ENCODE measurements around the gene CD79B.

CD79B gene

DNA sequence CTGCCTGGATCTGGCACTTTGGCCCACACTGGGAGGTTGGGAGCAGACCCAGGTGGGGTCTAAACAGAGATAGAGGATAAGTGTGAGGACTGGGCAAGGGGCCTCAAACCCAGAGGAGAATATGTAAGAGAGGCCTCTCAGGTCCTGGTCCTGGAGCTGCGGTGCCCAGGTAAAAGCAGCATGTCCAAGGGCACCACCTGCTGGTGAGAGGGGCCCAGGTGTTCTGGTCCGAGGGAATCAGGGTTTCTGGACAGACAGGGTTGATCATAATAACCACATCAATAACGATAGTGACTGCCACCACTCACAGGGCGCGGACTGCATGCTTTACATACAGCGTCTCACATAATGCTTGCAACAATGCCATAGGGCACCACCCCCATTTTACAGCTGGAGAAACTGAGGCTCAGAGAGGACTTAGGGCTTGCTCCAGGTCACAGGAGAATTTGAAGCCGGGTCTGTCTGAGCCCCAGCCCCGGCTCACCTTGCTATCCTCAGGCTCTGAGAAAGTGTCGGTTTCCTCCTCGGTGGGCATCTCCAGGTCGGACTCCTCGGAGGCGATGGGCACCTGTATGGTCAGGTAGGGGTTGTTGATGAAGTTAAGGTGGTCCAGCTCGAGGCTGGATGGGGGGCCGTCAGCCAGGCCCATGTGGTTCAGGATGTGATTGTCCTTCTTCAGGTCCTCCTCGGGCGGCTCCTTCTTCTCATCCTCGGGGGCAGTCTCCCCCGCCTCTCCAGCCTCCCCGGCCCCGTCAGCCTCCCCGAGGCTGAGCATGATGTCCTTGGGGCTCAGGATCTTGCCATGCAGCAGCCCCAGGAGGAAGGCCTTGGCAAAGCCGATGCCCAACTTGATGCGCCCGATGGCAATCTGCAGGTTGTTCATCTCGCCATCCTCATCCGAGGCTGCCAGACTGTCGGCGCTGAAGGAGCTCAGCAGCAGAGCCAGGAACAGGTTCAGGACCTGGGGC lies 19.1 kb upstream of the CD79B start:
- FAIRE-seq: no peak

DNA sequence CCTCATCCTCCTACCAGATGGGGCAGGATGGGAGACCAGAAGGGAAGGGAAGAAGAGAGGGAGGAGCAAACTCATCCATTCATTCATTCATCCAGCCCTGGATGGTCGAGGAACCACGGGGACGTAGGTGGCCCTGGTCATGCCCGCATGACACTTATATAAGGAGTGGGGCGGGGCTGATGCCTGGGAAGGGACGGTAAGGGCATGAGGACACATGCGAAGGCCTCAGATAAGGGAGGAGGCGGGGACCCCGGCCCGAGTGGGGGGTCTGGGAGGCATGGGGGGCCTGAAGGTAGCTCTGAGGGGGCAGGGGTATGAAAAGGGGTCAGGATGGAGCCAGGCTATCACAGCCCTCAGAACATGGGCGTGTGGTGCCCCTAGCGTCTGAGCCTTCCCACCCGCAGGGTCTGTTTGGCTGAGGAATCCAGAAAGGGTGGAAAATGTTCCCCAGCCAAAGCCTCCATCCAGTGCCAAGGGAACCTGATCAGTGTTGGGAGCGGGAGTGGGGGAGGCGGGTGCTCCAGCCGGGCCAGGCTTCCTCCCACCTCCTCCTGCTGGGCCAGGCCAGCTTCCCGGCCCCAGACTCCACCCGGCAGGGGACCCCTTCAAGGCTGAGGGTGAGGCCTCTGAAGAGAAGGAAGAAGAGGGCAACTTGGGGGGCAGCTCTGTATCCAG lies 17.6 kb upstream of the CD79B start:
- FAIRE-seq: no peak

DNA sequence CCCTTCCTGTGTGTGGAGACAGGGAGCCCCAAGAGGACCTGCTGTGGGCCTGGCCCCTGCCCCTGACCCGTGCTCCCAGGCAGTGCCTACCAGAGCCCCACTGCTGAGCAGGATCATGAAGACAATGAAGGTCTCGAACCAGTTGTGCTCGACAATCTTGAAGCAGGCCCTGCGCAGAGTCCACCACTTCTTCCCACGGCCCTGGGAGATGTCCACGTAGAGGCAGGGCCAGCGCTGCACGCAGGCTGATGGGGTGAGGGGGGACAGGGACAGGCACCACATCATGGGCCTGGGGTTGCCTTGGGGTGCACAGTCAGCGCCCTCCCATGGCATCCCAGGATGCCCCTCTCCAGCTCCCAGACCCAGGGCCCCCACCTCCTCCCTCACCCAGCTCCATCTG lies 16.4 kb upstream of the CD79B start:
- FAIRE-seq: no peak

DNA sequence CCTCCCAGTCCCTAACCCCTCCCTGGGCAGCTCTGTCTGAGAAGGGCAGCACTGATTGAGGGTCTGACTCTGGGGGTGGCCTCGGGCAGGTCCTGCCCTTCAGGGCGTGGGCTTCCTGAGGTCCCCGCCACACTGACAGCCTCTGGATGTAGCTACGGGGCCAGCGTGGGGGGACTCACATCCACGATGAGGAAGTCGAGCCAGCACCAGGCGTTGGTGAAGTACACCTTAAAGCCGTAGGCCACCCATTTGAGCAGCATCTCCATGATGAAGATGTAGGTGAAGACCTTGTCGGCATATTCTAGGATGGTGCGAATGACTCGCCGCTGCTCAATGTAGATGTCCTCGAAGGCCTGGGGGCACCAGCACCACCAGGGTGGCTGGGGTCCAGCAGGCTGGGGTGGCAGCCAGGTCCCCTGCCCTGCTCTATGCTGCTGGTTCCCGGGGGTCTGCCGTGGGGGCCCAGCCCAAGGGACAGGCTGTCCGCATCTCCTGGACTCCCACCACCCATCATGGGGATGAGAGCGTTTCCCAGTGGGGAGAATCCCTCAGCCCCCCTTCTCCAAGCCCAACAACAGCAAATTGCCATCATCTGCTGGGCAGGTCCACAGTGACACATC lies 15.7 kb upstream of the CD79B start:
- no peak for FAIRE-seq

DNA sequence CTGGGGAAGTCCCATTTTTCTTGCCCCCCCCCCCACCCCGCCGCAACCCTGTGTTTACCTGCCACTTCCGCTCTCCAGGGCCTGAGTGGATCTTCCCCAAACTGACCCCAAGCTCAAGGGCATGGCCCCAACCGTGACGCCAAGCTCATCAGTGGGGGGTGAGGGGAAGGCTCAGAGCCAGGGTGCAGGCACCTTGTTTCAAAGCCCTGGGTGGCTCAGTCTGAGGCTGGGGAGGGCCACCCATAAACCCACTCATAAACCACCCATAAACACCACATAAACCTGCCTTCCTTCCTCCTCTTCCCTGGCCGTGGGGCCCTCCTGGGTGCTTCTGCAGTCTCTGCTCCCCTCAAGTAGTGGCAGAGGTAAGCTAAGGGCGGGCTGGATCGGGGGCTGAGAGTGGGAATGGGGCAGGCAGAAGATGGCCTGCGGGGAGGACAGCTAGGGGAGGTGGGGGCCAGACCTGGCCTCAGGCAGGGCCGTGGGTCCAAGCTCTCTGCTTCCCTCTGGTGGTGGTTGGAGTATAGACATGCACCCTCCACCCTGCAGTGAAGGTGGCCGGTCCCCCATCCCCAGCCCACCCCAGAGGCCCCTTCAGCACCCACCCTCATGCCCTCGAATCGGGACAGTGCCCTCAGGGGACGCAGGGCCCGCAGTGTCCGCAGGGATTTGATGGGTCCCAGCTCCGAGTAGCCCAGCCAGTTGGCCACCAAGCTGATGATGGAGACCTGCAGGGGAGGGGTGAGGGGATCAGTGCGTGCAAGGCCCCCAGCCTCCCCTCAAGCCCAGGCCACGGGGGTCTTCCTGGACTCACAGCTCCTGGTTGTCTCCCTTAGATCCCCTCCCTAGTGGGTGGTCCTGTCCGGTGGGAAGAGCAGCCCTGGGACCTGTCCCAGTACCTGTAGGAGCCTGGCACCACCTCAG lies 14.6 kb upstream of the CD79B start:
- FAIRE-seq: no peak

DNA sequence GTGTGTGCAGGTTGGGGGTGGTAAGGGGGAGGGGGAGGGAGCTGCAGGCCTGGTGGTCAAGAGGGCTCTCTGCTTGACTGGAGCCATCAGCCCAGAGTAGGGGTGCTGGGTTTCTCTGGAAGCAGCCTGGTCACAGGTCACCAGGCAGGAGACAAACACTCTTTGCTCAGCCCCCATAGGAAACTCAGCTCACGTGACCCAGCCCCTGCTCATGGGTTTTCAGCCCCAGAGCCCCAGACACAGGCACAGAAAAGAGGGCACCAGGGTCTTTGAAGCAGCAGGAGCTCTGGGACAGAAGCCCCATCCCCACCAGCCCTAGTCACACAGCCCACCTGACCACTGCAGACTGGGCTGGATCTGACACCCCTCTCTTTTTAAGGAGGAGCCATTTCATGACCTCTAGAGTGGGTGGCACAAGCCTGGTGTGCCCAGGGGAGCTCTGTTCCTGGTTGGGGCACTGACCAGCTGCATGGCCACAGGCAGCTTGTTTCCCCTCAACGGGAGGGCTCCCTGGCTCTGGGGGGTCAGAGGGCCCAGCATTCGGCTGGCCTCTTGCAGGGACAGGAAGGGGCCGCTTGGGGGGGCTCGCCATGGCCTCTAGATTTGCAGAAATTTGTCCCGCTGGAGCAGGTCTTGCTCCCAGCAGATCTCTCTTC lies 13.8 kb upstream of the CD79B start:
- no peak for FAIRE-seq

DNA sequence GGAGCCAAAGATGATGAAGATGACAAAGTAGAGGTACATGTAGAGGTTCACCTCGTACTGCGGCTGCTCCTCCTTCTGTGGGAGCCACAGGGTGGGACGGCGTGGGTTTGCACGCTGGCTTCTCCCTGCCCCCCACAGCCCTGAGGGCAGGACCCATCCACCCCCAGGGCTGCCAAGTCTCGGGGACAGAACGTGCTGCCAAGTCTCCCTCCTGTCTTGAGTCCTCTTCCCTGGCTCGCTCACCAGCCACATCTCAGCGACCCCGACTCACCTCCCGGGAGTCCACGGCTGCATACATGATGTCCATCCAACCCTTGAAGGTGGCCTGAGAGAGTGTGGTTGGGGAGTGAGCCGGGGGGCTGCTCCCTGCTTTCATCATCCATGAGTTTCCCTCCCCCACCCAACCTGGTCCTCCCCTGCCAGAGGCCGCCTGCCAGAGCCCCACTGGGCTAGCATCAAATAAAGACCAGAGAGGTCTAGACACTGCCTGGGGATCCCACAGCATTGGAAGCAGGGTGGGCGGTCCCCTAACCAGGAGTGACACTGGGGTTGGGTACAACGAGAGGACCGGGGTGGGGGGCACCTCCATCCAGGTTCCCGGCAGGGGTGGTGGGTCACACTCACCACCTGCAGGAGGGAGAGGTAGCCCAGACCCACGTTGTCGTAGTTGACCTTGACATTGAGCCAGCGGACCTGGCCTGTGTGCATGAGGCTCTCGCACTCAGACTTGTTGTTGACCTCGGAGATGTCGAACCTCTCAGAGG lies 12.8 kb upstream of the CD79B start:
- FAIRE-seq: no peak

DNA sequence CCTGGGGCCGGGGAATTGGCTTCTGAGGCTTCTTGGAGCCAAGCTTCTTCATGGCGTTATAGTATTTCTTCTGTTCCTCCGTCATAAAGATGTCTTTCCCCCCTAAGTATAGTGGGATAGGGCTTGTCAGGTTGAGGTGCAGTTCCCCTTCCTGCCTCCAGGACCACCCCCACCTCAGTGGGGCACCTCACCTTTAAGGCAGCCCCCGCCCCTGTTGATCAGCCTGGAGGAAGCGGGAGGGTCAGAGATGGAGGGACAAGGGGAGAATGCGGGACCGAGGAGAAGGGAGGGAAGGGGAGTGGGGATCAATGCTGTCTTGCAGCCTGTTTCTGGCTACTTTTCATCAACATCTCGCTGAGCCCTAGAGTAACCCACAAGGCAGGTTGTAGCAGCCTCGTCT lies 11.6 kb upstream of the CD79B start:
- no peak for FAIRE-seq

DNA sequence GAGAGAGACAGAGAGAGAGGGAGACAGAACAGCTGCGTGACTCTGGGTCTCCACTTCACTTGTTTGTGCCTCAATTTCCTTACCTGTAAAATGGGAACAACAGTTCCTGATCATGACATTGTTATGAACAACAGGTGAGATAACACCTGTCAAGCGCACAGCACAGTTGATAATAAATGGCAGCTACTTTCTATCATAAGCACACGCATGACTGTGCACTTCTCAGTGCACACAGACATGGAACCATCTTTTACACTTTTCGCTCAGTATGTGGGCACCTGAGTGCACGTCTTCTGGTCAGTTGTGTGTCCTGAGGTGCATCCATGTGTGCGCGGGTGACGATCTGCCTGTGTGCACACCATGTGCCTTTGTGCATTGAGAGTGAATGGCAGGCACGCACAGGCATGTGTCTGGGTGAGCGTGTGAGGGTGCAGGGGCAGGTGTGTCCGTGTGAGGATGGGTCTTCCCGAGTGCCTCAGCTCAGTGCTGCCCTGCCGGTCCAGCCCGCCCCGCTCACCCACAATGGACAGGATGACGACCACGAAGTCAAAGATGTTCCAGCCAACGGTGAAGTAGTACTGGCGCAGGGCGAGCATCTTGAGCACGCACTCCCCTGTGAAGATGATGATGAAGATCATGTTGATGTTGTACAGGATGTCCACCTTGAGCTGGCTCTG lies 10.3 kb upstream of the CD79B start:
- FAIRE-seq: no peak

DNA sequence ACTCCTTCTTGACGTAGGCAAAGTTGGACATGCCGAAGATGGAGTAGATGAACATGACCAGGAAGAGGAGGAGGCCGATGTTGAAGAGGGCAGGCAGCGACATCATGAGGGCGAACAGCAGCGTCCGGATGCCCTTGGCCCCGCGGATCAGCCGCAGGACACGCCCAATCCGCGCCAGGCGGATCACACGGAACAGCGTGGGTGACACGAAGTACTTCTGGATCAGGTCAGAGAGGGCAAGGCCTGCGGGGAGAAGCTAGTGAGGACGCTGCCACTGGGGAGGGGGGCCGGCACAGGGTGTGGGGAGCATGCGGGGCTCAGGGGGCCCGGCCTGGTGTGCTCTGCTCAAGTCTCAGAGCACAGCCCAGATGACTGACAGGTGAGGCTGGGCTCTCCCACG lies 9.6 kb upstream of the CD79B start:
- no peak for FAIRE-seq

DNA sequence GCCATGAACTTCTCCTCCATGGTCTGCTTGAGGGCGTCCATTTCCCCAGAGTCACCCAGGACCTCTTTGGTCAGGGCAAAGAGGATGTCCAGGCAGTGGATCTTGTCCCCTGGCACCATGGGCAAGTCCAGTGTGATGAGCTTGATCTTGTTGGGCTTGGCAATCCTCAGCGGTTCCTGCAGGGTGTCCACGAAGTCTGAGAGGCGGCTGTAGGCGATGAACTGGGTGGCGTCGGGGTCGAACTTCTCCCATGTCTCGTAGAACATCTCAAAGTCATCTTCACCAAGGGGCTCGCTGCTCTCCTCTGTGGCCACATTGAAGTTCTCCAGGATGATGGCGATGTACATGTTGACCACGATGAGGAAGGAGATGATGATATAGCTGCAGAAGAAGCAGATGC lies 9.0 kb upstream of the CD79B start:
- no peak for FAIRE-seq

DNA sequence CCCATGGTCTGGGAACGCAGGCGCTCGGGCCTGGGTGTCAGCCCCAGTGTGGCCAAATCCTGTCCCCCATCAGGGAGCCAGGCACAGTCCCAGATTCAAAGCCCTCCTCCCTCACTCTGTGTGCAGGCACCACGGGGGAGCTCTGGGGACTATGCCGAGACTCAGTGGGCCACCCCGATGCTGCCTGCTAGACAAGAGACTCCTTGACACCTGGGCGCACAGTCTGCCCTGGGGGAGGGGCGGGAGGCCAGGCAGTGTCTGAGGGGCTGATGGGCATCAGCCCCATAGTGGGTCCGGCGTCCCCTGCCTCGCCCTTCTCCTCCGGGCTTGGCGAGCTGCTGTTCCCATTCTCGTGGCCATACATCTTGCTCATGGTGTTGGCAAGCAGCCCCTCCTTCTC lies 8.5 kb upstream of the CD79B start:
- FAIRE-seq: no peak

DNA sequence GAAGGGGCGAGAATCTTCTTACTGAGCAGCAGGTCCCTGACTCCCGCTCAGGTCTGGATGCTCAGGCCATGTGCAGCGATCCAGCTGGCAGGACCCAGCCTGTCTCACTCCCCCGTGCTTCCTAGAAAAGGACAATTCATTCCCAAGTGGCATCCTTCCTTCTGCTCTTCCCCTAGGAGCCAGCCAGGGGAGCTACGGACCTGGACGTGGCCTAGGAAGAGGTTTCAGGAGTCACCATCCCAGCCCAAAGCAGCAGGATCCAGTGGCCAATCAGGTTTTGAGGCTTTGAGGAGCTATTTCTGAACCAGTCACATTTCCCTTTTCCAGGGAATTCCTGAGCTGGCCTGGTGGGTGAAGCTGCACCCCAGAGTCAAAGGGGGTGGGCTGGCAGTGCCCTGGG lies 7.8 kb upstream of the CD79B start:
- no peak for FAIRE-seq

DNA sequence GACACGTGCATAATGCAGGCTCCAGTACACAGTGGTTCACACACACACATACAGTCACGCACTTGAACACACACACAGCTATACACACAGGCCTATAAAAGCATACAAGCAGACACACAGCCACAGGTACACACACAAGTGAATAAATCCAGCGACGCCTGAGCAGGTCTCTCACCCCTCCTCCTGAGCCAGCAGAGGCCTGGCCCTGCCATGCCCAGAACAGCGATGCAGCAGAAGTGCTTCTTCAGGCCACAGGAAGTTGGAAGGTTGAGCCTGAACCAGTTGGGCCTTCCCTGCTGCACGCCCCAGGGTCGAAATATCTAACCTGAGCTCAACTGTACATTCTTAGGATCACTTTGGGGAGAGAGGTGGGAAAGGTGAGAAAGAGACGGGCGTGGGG lies 7.3 kb upstream of the CD79B start:
- FAIRE-seq: no peak

DNA sequence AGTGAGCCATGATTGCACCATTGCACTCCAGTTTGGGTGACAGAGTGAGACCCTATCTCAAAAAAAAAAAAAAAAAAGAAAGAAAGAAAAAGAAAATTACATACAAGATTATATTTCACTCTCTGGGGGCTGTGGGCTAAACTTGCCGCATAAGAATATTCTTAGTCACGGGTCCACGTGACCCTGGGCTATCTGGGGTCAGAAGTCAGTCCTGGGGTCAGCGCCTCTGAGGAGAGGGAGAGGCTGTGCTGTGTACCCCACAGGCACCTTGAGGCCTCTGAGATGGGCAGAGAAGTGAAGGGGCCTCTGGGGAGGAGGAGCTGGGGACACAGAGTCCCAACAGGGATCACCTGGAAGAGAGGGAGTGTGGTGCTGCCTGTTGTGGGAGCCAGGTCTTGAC lies 5.8 kb upstream of the CD79B start:
- no peak for FAIRE-seq

DNA sequence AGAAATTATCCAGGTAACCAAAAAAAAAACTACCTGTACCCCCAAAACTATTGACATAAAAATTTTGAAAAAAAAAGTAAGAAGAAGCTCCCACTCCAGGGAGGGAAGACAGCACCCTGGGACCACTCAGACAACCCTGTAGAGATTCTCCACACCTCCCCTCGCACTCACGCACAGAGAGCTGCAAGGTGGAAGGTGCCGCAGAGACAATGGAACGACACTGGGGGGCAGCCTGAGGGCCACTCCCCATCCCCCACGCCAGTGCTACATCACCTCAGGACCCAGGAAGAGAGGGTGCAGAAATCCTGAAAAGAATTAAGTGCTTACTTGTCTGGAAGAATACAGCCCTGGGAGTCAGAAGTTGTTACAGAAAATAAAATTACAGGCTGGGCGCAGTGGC lies 5.2 kb upstream of the CD79B start:
- FAIRE-seq: no peak

DNA sequence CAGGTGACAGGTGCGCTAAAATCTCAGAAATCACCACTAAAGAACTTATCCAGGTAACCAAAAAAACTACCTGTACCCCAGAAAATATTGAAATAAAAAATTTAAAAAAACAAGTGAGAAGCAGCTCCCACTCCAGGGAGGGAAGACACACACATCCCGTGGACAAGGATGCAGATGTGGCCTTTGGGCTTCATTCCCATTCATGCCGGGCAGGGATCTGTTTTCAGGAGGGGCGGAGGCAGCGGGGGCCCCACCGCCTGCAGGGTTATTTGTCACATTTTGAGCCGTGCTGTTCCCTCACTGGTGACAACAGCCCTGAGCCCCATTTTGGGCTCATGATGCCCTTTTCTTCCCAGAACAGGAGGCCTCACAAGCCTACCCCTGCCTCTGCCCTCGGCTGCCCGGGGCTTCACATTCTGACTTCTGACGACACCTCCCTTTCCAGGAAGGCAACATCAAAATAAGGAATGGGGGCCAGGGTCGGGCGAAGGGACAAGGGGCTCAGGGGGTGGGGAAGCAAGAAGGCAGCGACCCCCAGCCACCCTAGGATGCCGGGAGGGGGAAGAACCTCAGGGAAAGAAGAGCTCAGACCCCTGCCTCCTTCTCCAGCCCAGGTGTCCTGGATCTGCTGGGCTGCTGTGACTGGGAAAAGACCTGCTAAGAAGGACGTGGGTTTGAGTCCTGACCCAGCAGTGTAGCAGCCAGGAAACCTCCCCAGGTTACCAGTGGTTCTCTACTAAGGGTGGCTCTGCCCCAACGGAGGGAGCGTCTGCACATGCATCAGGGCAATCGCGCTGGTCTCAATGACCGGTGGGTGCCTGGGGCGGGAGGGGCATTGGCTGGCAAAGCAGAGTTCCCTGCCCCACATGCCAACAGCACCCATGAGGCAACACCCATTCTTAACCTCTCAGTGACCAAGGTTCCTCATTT lies 2.3 kb upstream of the CD79B start:
- FAIRE-seq: no peak

DNA sequence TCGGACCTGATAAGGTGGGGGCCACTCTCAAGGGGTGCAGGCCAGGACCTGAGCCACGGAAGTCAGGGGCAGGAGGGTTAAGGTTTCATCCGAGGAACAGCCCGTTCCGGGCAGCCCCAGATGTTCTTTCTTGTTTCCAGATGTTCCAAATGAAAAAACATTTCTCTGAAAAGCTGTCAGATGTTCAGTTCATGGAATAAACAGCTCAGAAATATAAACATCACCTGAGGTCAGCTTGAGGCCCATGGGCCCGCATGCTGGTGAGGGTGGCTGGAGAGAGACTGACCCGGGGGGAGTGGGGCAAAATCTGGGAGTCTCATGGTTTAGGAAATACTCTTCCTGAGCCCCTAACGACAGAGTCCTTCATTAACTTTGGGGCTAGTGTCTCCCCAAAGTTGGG lies 1.5 kb upstream of the CD79B start:
- no peak for FAIRE-seq

DNA sequence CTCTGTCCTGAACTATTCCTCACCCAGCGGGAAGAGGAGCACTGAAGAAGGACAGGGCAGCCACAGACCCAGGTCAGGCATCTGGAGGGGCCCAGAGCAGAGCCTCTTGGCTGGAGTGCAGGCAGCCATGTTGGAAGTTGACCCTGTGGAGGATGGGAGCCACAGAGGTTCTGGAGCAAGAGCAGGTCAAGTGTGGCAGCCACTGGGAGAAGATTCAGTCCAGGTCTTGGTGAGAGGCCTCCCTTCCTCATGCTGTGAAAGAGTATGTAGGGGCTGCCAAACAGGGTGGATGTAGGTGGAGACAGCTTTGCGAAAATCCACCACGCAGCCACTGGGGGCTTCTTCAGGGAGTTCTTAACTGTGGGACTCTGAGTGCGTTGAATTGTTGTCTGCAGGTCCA lies 590 bp upstream of the CD79B start:
- no peak for FAIRE-seq

Data from G401.6 (cell line).